H1 (cell line): Measurements from ENCODE around the gene ING1. TPM values are rescaled to one million over a fixed set of nuclear protein-coding genes. Genes with fewer than 3 reads are reported as not detected.

ENCODE experiments used
- CBX5 ChIP-seq: fragments of 300-800, 300-1000 bp; sonication (generic); IDR thresholded peaks from 2 replicates; pipeline ENCODE4 v1.7.1; 2016; ENCODE audit warnings: antibody characterized with exemption, low read length, low read depth
- HDAC6 ChIP-seq: IDR thresholded peaks from one replicate; pipeline ENCODE4 v1.7.1; 2012; ENCODE audit warnings: low read depth, mild to moderate bottlenecking, inconsistent platforms, low read length, moderate library complexity
- KDM5A ChIP-seq: fragments of 200-600 bp; IDR thresholded peaks from 2 replicates; pipeline ENCODE4 v1.7.1; 2012; ENCODE audit warnings: mild to moderate bottlenecking, low read length, inconsistent platforms, mixed read lengths
- POLR2A ChIP-seq, 2 experiments: IDR thresholded peaks; 1 replicate in 1 of 2; 2 replicates in 1 of 2; pipeline ENCODE4 v1.6.1; 2011; ENCODE audit warnings: low read depth in 2 of 2, low read length in 2 of 2, mild to moderate bottlenecking in 2 of 2; ENCODE audit errors: control extremely low read depth in 1 of 2
- SIX5 ChIP-seq: IDR thresholded peaks from 2 replicates; pipeline ENCODE4 v1.6.1; 2011; ENCODE audit warnings: mild to moderate bottlenecking, low read depth, low read length
- SP1 ChIP-seq: IDR thresholded peaks from 2 replicates; pipeline ENCODE4 v1.6.1; 2011; ENCODE audit warnings: low read depth, low read length
- TEAD4 ChIP-seq: IDR thresholded peaks from 2 replicates; pipeline ENCODE4 v1.6.1; 2012; ENCODE audit warnings: low read depth, low read length, inconsistent platforms, mixed read lengths
- polyA plus RNA-seq, 7 experiments: library from polyadenylated mRNA; depleted of rRNA in 3 of 7; stranded (reverse) in 5 of 7; unstranded in 2 of 7; fragments of >200 nt in 5 of 7; fragments of 200-250 nt in 2 of 7; gene quantifications; 1 replicate in 5 of 7; 2 replicates in 1 of 7; 4 replicates in 1 of 7; pipeline versions ENCODE4 v1.2.1 to v1.2.3, GENCODE V29; 2011 to 2013; ENCODE audit warnings: missing spikeins in 2 of 7, mixed read lengths in 2 of 7
- total RNA-seq: library from RNA; stranded (reverse); fragmentation: NEBNext Ultra II Directional; extraction: Animal tissue kit (Norgen Biotek cat#: 25700); gene quantifications from 2 replicates; pipeline ENCODE4 v1.2.1, GENCODE V29; 2021

ING1 gene
- total and polyA plus RNA-seq, 2 of the 8 experiments (the other 6 are each of a cell fraction or from before 2014, with no cell fraction given): 22.3 to 26.6 TPM

DNA sequence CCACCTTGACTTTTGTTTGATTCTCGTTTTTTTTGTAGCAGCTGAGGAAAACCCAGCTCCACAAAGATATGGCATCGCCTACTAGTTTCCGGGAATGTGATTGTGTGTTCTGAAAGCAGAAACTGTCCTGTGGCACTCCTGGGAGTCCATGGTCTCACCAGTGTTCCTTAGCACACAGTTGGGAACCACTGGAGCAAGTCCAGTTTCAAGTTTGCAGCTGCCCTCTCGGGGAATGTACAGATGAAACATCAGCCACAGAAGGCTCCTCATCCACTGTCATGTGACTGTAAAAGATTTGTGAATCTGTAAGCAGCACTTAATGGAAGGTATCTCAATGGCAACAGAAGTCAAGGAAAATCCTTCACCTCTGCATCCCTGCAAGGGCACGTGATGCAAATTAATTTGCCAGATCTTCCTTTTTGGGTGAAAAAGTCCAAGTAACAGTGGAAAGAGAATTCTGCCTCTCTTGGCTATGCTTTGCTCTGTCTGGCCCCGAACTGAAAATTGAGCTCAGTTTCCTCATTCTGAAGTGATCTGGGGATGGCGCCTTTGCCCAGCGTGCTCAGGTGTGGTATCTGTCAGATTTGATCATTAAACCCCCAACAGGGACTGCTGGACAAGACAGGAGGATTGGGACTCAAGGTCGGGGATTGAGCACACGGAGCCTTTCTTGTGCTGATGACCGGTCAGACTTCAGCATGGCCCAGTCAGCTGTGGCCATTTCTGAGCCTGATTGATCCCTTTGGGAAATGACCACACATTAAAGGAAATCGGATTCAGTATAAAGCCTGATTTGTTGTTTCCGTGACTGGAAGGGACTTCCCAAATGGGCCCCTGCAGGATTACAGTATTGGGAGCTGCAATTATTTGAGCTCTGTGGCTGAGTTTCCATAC is 58.8 kb downstream of the ING1 start (continued):
- no peak for TF ChIP-seq HDAC6
- TF ChIP-seq SIX5: no peak
- no peak for TF ChIP-seq CBX5
- TF ChIP-seq KDM5A: no peak
- no peak for TF ChIP-seq SP1
- TF ChIP-seq TEAD4: no peak
- TF ChIP-seq POLR2A (IDR thresholded peaks at IDR 0.05; ENCODE audit: control extremely low read depth in 1 of 2, low read depth in 2 of 2, low read length in 2 of 2): no peak

Other genes with a start within 250 kb of the ING1 start
- gene RAB20, start 152.0 kb upstream of the ING1 start, total RNA-seq: 24.7 and 27.9 TPM in 2 replicates
- gene RAB20, start 152.0 kb upstream of the ING1 start, polyA plus RNA-seq (2011; rRNA removed): 14.8 and 21.5 TPM in 2 replicates
- gene NAXD, start 98.2 kb upstream of the ING1 start, total RNA-seq: 23.6 and 25.4 TPM in 2 replicates
- 35.5 and 38.2 TPM in 2 replicates for gene NAXD, start 98.2 kb upstream of the ING1 start, polyA plus RNA-seq (2011; rRNA removed)
- 44.5 and 55.9 TPM in 2 replicates for gene CARS2, start 7.6 kb upstream of the ING1 start, total RNA-seq
- gene CARS2, start 7.6 kb upstream of the ING1 start, polyA plus RNA-seq (2011; rRNA removed): 47.7 and 87.9 TPM in 2 replicates
- 201 and 218 TPM in 2 replicates for gene ANKRD10, start 201.4 kb downstream of the ING1 start, total RNA-seq
- 146 and 153 TPM in 2 replicates for gene ANKRD10, start 201.4 kb downstream of the ING1 start, polyA plus RNA-seq (2011; rRNA removed)